CD4-positive, alpha-beta T cell treated with Interleukin-4 for 4 hours (primary cell): ENCODE measurements around the gene QPCT.

Experiments used
- DNase-seq: peaks from one replicate; pipeline ENCODE4 v3.0.0-alpha.2; 2020

Gene QPCT

GRCh38 chr2:37325625-37326071 lies 18.8 kb upstream of the QPCT start:
- no peak for DNase-seq

GRCh38 chr2:37326285-37326684 lies 18.1 kb upstream of the QPCT start:
- DNase-seq, result no peak

GRCh38 chr2:37326866-37327634 lies 17.4 kb upstream of the QPCT start:
- DNase-seq, result no peak

- DNase-seq, result no peak
Observed at GRCh38 chr2:37330681-37331080, 13.7 kb upstream of the QPCT start.

GRCh38 chr2:37332560-37332959 lies 11.9 kb upstream of the QPCT start:
- no peak for DNase-seq

- no peak for DNase-seq
Observed at GRCh38 chr2:37333256-37333655, 11.2 kb upstream of the QPCT start.

GRCh38 chr2:37335604-37336003 lies 8.8 kb upstream of the QPCT start:
- DNase-seq, result no peak

GRCh38 chr2:37337620-37338280 lies 6.7 kb upstream of the QPCT start:
- no peak for DNase-seq

GRCh38 chr2:37338933-37339332 lies 5.5 kb upstream of the QPCT start:
- no peak for DNase-seq

- DNase-seq, result no peak
Observed at GRCh38 chr2:37340637-37341036, 3.8 kb upstream of the QPCT start.

- no peak for DNase-seq
Observed at GRCh38 chr2:37342591-37343220, 1.7 kb upstream of the QPCT start.

GRCh38 chr2:37343537-37344434 lies 644 bp upstream of the QPCT start:
- DNase-seq, result no peak

GRCh38 chr2:37348155-37348554 lies 3.7 kb downstream of the QPCT start:
- DNase-seq, result no peak

GRCh38 chr2:37349231-37349860 lies 4.9 kb downstream of the QPCT start:
- no peak for DNase-seq

GRCh38 chr2:37350034-37350433 lies 5.6 kb downstream of the QPCT start:
- no peak for DNase-seq

- DNase-seq, result no peak
Observed at GRCh38 chr2:37354531-37354930, 10.1 kb downstream of the QPCT start.

- no peak for DNase-seq
Observed at GRCh38 chr2:37355735-37356134, 11.3 kb downstream of the QPCT start.

- DNase-seq, result no peak
Observed at GRCh38 chr2:37356299-37356698, 11.9 kb downstream of the QPCT start.

GRCh38 chr2:37357069-37357468 lies 12.6 kb downstream of the QPCT start:
- DNase-seq, result no peak

- no peak for DNase-seq
Observed at GRCh38 chr2:37357530-37357929, 13.1 kb downstream of the QPCT start.

GRCh38 chr2:37358466-37358865 lies 14.0 kb downstream of the QPCT start:
- no peak for DNase-seq

GRCh38 chr2:37361216-37361815 lies 16.9 kb downstream of the QPCT start:
- no peak for DNase-seq
